ENCODE results near the gene GPR15.

DNA sequence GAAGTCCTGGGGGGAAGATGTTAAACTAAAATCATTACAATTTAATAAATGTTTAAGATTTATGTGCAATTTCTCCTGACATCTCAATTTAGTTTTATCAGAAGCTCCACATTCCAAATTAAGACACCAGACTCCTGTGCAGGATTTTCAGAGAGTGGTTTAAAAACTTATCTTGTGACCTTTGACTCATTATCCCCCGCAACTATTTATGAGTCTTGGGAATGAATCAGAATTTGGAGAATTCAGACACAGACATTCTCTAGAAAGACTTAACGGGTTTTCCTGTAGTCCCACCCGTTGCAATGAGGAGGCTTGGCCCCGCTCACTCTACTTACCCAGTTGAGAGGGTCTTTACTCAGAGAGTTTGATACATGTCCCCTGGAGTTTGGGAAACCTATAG lies 27.2 kb upstream of the GPR15 start:
- TF ChIP-seq, protein P1, sequence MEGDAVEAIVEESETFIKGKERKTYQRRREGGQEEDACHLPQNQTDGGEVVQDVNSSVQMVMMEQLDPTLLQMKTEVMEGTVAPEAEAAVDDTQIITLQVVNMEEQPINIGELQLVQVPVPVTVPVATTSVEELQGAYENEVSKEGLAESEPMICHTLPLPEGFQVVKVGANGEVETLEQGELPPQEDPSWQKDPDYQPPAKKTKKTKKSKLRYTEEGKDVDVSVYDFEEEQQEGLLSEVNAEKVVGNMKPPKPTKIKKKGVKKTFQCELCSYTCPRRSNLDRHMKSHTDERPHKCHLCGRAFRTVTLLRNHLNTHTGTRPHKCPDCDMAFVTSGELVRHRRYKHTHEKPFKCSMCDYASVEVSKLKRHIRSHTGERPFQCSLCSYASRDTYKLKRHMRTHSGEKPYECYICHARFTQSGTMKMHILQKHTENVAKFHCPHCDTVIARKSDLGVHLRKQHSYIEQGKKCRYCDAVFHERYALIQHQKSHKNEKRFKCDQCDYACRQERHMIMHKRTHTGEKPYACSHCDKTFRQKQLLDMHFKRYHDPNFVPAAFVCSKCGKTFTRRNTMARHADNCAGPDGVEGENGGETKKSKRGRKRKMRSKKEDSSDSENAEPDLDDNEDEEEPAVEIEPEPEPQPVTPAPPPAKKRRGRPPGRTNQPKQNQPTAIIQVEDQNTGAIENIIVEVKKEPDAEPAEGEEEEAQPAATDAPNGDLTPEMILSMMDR (IDR thresholded peaks at IDR 0.05): no peak
- no peak for TF ChIP-seq POLR2A (IDR thresholded peaks at IDR 0.05)
